HG03135 (cell line): Measurements from ENCODE around the gene MTHFSD.
A peak's percentile ranks its signal among the peaks of the same experiment; 100 is the strongest.
"Not testable (repeated sequence)": the region's sequence is repeated elsewhere in the genome, so short reads cannot be mapped to it uniquely, and the experiment has no call there.

Source experiments
- ATAC-seq: cut with Tn5 transposase; IDR thresholded peaks from one replicate; pipeline ENCODE4 v1.9.1; 2021; ENCODE audit warnings: mild to moderate bottlenecking, moderate library complexity; ENCODE audit not compliant: unreplicated experiment

The MTHFSD gene

GRCh38 chr16:86554917-86555703 is at the start of gene MTHFSD:
TSS of gene MTHFSD (minus strand) at chr16:86555235. CDS start at chr16:86555184, 51 bp downstream.
- ATAC-seq = peak; percentile 72

- ATAC-seq = peak; percentile 55
Observed at GRCh38 chr16:86604436-86605193, 49.6 kb upstream of the MTHFSD start.

- ATAC-seq = no peak
Observed at GRCh38 chr16:86602521-86602920, 47.5 kb upstream of the MTHFSD start.

GRCh38 chr16:86601356-86601755 is 46.3 kb upstream of the MTHFSD start:
- no peak for ATAC-seq

GRCh38 chr16:86598607-86599565 is 43.9 kb upstream of the MTHFSD start:
- no peak for ATAC-seq

GRCh38 chr16:86597880-86598606 is 43.0 kb upstream of the MTHFSD start:
- no peak for ATAC-seq

- ATAC-seq = no peak
Observed at GRCh38 chr16:86597126-86597879, 42.3 kb upstream of the MTHFSD start.

GRCh38 chr16:86595983-86596605 is 41.1 kb upstream of the MTHFSD start:
- no peak for ATAC-seq

GRCh38 chr16:86594721-86595120 is 39.7 kb upstream of the MTHFSD start:
- ATAC-seq = no peak

GRCh38 chr16:86593913-86594620 is 39.0 kb upstream of the MTHFSD start:
- no peak for ATAC-seq

- ATAC-seq = no peak
Observed at GRCh38 chr16:86591270-86591669, 36.2 kb upstream of the MTHFSD start.

GRCh38 chr16:86590501-86591144 is 35.6 kb upstream of the MTHFSD start:
- ATAC-seq = no peak

GRCh38 chr16:86587955-86588354 is 32.9 kb upstream of the MTHFSD start:
- not testable (repeated sequence) for ATAC-seq

GRCh38 chr16:86587487-86587886 is 32.5 kb upstream of the MTHFSD start:
- ATAC-seq = no peak

GRCh38 chr16:86585821-86586611 is 31.0 kb upstream of the MTHFSD start:
- ATAC-seq = no peak

GRCh38 chr16:86584726-86585721 is 30.0 kb upstream of the MTHFSD start:
- ATAC-seq = no peak
